Measurements from ENCODE around the gene EVC. TPM values are rescaled to one million over a fixed set of nuclear protein-coding genes. Genes with fewer than 3 reads are reported as not detected.

The EVC gene
- 7.9 to 11.1 TPM (median 10.6 TPM) in 5 replicates for total RNA-seq (2022; extraction: Qiagen RNA extraction)

DNA sequence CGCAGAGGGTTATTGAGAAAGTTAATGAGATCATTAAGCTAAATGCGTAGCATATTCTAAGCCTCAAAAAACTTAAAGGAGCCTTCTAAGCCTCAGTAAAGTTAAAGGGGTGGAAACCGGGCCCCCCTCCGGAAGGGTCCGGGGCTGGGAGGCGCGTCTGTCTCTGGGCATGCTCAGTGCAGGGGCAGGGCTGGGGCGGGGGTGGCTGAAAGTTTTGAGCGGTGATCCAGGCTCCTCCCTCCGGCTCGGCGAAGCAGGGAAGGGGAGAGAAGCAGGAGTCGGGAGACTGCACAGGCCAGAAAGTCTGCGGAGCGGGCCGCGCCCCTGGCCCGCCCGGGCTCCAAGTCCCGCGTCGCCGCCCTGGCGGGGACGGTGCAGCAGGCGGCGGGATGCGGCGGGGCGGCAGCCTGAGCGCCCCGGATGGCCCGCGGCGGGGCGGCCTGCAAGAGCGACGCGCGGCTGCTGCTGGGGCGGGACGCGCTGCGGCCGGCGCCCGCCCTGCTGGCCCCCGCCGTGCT lies at the start of gene EVC:
Gene EVC (plus strand): TSS at position 241 of the 518 bp plus-strand sequence. CDS start 180 bp downstream, at position 421.

GRCh38 chr4:5708449-5709206 lies 2.4 kb upstream of the EVC start, which contains the start of gene EVC2:
Gene EVC2, minus strand, starts transcription at chr4:5708559. Its CDS starts 46 bp downstream, at chr4:5708513.

Other genes starting within 250 kb of the EVC start
- 1.9 to 2.2 TPM (median 2.1 TPM) in 5 replicates for gene EVC2, start 2.6 kb upstream of the EVC start, total RNA-seq (2022; extraction: Qiagen RNA extraction)
- gene CRMP1, start 181.9 kb downstream of the EVC start, total RNA-seq (2022; extraction: Qiagen RNA extraction) = 3.6 to 4.4 TPM (median 4.3 TPM) in 5 replicates